HG02852 (cell line): ENCODE data around the gene PSMB3.

Source experiments
- ATAC-seq: cut with Tn5 transposase; IDR thresholded peaks from one replicate; pipeline ENCODE4 v1.9.1; 2021; ENCODE audit warnings: mild to moderate bottlenecking, moderate library complexity; ENCODE audit not compliant: unreplicated experiment

PSMB3 gene

GRCh38 chr17:38791162-38791561, 38.6 kb downstream of the PSMB3 start:
- no peak for ATAC-seq

DNA sequence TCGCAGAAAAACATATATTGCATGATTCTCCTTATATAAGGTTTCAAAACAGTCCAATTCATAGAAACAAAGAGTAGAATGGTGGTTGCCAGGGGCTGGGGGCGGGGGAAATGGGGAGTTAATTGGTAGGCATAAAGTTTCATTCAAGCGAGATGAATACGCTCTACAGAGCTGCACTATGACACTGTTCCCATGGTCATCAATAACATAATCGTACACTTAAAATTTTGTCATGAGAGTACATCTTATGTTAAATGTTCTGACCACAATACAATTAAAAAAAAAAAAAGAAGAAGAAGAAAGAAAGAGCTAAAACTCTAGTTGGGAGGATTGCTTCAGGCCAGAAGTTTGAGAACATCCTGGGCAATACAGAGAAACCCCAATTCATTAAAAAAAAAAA, 41.7 kb downstream of the PSMB3 start:
- ATAC-seq = no peak

- ATAC-seq = no peak
Observed at GRCh38 chr17:38796451-38797157, 44.1 kb downstream of the PSMB3 start.

- no peak for ATAC-seq
Observed at GRCh38 chr17:38797158-38797490, 44.6 kb downstream of the PSMB3 start.

GRCh38 chr17:38797828-38798227, 45.3 kb downstream of the PSMB3 start:
- ATAC-seq = no peak

DNA sequence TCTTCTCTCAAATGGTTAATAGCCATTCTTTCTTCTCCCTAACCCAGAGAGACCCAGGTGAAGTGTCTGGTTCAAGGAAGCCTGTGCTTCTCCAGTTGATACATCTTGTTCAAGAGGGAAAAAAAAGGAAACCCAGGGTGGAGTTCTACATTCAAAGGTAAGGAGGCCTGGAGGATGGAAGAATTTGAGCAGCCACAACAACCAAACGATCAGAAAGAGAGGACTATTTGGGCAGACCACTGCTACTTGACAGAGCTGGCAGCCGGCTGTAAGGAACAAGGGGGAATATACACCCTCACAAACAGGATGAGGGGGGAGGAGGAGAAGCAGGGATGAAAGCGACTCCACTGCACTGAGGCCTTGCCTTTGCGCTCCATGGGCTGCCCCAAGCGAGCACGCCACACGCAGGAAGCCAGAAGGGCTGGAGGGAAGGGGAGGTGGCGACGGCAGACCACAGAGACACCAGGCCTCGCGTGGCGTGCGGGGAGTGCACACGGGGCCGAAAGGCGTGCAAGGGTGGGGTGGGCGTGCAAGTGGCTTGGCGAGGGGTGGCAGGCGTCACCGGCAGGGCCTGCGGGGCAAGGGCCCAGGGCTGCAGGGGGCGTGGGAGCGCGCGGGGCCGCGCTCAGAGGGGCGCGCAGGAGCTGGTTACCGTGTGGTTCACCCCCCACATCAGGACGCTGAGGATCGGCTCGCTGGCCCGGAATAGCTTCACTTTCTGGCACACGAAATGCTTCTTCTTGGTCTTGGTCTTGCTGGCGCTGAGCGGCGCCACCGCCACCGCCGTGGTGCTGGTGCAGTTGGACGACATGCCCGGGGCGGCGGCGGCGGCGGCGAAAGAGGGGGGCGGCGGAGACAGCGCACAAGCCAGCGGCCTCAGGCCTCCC, 46.3 kb downstream of the PSMB3 start:
- peak; percentile 21 for ATAC-seq

GRCh38 chr17:38799501-38800236, 47.1 kb downstream of the PSMB3 start, which contains the start of gene PIP4K2B:
TSS of gene PIP4K2B (minus strand) at chr17:38799556. CDS start at chr17:38799424, 132 bp downstream.
- peak; percentile 79 for ATAC-seq

DNA sequence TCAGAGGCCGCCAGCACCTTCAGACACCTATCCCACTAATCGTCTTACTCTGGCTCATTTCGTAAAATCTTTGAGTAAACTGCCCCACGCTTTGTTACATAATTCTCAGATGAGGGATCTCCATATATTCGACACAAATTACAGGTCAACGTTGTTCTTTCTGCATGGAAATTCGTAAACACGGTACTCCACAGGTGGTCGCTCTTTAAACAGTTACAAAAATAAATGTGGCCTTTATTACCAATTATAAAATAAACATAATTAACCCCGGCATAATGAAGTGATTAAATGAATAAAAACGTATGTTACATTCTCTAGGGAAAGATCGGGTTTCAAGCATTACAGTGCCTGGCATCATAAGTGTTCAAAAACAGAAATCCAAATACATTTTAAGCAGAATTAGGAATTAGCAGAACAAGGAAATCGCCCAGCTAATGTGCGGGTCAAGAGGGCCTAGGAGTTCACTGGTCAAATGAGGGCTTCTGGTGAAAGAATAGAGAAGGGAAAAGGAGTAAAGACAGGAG, 47.8 kb downstream of the PSMB3 start:
- no peak for ATAC-seq

- no peak for ATAC-seq
Observed at GRCh38 chr17:38809828-38810227, 57.3 kb downstream of the PSMB3 start.
